ENCODE measurements around the gene ANKFY1.

Gene ANKFY1

GRCh38 chr17:4263282-4264215, at the start of gene ANKFY1:
Gene ANKFY1 (minus strand): TSS chr17:4263979. CDS start chr17:4263941, 38 bp downstream.
- peak; percentile 91 to 95 for DNase-seq (ENCODE audit: low read depth in 2 of 2)

- no peak for DNase-seq (ENCODE audit: low read depth in 2 of 2)
Observed at GRCh38 chr17:4310354-4311060, 46.7 kb upstream of the ANKFY1 start.

GRCh38 chr17:4309897-4310296, 46.1 kb upstream of the ANKFY1 start:
- no peak for DNase-seq (ENCODE audit: low read depth in 2 of 2)

- no peak for DNase-seq (ENCODE audit: low read depth in 2 of 2)
Observed at GRCh38 chr17:4307179-4307930, 43.6 kb upstream of the ANKFY1 start.

GRCh38 chr17:4305224-4305623, 41.4 kb upstream of the ANKFY1 start:
- no peak for DNase-seq (ENCODE audit: low read depth in 2 of 2)

GRCh38 chr17:4304417-4305027, 40.7 kb upstream of the ANKFY1 start:
- DNase-seq (ENCODE audit: low read depth in 2 of 2), result peak in 1 of 2 donors; percentile 11

GRCh38 chr17:4301066-4301465, 37.3 kb upstream of the ANKFY1 start:
- DNase-seq (ENCODE audit: low read depth in 2 of 2), result no peak

- DNase-seq (ENCODE audit: low read depth in 2 of 2), result no peak
Observed at GRCh38 chr17:4297351-4297750, 33.6 kb upstream of the ANKFY1 start.

- DNase-seq (ENCODE audit: low read depth in 2 of 2), result no peak
Observed at GRCh38 chr17:4295686-4296085, 31.9 kb upstream of the ANKFY1 start.

GRCh38 chr17:4293572-4293971, 29.8 kb upstream of the ANKFY1 start:
- no peak for DNase-seq (ENCODE audit: low read depth in 2 of 2)

GRCh38 chr17:4287710-4288109, 23.9 kb upstream of the ANKFY1 start:
- DNase-seq (ENCODE audit: low read depth in 2 of 2), result no peak

GRCh38 chr17:4276514-4276913, 12.7 kb upstream of the ANKFY1 start:
- no peak for DNase-seq (ENCODE audit: low read depth in 2 of 2)

GRCh38 chr17:4272972-4273368, 9.2 kb upstream of the ANKFY1 start:
- DNase-seq (ENCODE audit: low read depth in 2 of 2), result no peak

GRCh38 chr17:4272213-4272971, 8.6 kb upstream of the ANKFY1 start:
- DNase-seq (ENCODE audit: low read depth in 2 of 2), result no peak

GRCh38 chr17:4270736-4271135, 7.0 kb upstream of the ANKFY1 start:
- no peak for DNase-seq (ENCODE audit: low read depth in 2 of 2)

- DNase-seq (ENCODE audit: low read depth in 2 of 2), result no peak
Observed at GRCh38 chr17:4269915-4270314, 6.1 kb upstream of the ANKFY1 start.

- DNase-seq (ENCODE audit: low read depth in 2 of 2), result no peak
Observed at GRCh38 chr17:4267402-4267801, 3.6 kb upstream of the ANKFY1 start.

- no peak for DNase-seq (ENCODE audit: low read depth in 2 of 2)
Observed at GRCh38 chr17:4266550-4266949, 2.8 kb upstream of the ANKFY1 start.

GRCh38 chr17:4262703-4263102, 1.1 kb downstream of the ANKFY1 start:
- no peak for DNase-seq (ENCODE audit: low read depth in 2 of 2)

GRCh38 chr17:4261452-4261851, 2.3 kb downstream of the ANKFY1 start:
- no peak for DNase-seq (ENCODE audit: low read depth in 2 of 2)

GRCh38 chr17:4258867-4259266, 4.9 kb downstream of the ANKFY1 start:
- no peak for DNase-seq (ENCODE audit: low read depth in 2 of 2)

Measured in stimulated activated CD8-positive, alpha-beta memory T cell treated with anti-CD3 and anti-CD28 coated beads, Interleukin-15, amount 100 ng/mL, for 48 hours (primary cell).